HEK293T (cell line): Measurements from ENCODE around the gene ARHGEF10L.

ENCODE experiments used
- BHLHE40 ChIP-seq: fragments of 450-650 bp; IDR thresholded peaks from 2 replicates; pipeline ENCODE4 v1.6.1; 2016; ENCODE audit warnings: mild to moderate bottlenecking, moderate library complexity, borderline replicate concordance
- CTBP1 ChIP-seq: fragments of 450-650 bp; IDR thresholded peaks from 2 replicates; pipeline ENCODE4 v1.6.1; 2016; ENCODE audit warnings: borderline replicate concordance
- FOXA1 ChIP-seq: fragments of 450-650 bp; IDR thresholded peaks from 2 replicates; pipeline ENCODE4 v1.6.1; 2016; ENCODE audit warnings: mild to moderate bottlenecking
- FOXK2 ChIP-seq: fragments of 450-650 bp; IDR thresholded peaks from 2 replicates; pipeline ENCODE4 v1.6.1; 2016; ENCODE audit warnings: mild to moderate bottlenecking
- FOXM1 ChIP-seq: fragments of 450-650 bp; IDR thresholded peaks from 2 replicates; pipeline ENCODE4 v1.6.1; 2017; ENCODE audit warnings: mild to moderate bottlenecking, borderline replicate concordance
- NFRKB ChIP-seq: fragments of 450-650 bp; IDR thresholded peaks from 2 replicates; pipeline ENCODE4 v1.6.1; 2016; ENCODE audit warnings: mild to moderate bottlenecking, moderate library complexity
- SP1 ChIP-seq: fragments of 450-650 bp; IDR thresholded peaks from 2 replicates; pipeline ENCODE4 v1.6.1; 2017
- SUZ12 ChIP-seq: fragments of 450-650 bp; IDR thresholded peaks from 2 replicates; pipeline ENCODE4 v1.6.1; 2016; ENCODE audit warnings: mild to moderate bottlenecking
- TARDBP ChIP-seq: fragments of 450-650 bp; IDR thresholded peaks from 2 replicates; pipeline ENCODE4 v1.6.1; 2016
- ZNF384 ChIP-seq: fragments of 450-650 bp; IDR thresholded peaks from 2 replicates; pipeline ENCODE4 v1.6.1; 2016

- TF ChIP-seq FOXK2, result no peak
- no peak for TF ChIP-seq NFRKB
- TF ChIP-seq CTBP1, result no peak
- no peak for TF ChIP-seq TARDBP
- no peak for TF ChIP-seq FOXM1
- TF ChIP-seq SUZ12, result no peak
- TF ChIP-seq SP1, result no peak
- TF ChIP-seq ZNF384, result no peak
- TF ChIP-seq BHLHE40, result no peak
- TF ChIP-seq FOXA1, result no peak
Observed at GRCh38 chr1:17632106-17632505, 92.6 kb downstream of the ARHGEF10L start.
